CD8-positive, alpha-beta memory T cell (primary cell): ENCODE measurements around the gene TMEM132E. TPM values are rescaled to one million over a fixed set of nuclear protein-coding genes. Genes with fewer than 3 reads are reported as not detected.
A peak's percentile ranks its signal among the peaks of the same experiment; 100 is the strongest.

Experiments used
- CTCF ChIA-PET: fragments of 350-600 bp; sonication (Branson Sonifier 250); formaldehyde crosslinking; loops from one replicate; lab custom pipeline; 2021; ENCODE audit warnings: antibody characterized with exemption; lab: Charles Lee
- POLR2A ChIA-PET: fragments of 350-600 bp; sonication (Branson Sonifier 250); formaldehyde crosslinking; loops from one replicate; lab custom pipeline; 2021; ENCODE audit warnings: antibody characterized with exemption; lab: Charles Lee
- DNase-seq, 5 donors: peaks; one replicate each; pipeline versions ENCODE4 v3.0.0 to v3.0.0-alpha.2; 2020 to 2022; ENCODE audit warnings: mixed read lengths in 1 of 5
- H3K27ac ChIP-seq: one replicate; pipeline ENCODE4 v1.7.0; 2013; ENCODE audit warnings: low read depth, mild to moderate bottlenecking, low read length, moderate library complexity
- H3K27me3 ChIP-seq: 2 replicates; pipeline ENCODE4 v1.7.0; 2013; ENCODE audit warnings: low read length, mild to moderate bottlenecking; ENCODE audit not compliant: insufficient read depth, poor library complexity, severe bottlenecking
- H3K36me3 ChIP-seq: 2 replicates; pipeline ENCODE4 v1.7.0; 2013; ENCODE audit warnings: mild to moderate bottlenecking, low read length, moderate library complexity; ENCODE audit not compliant: insufficient read depth
- H3K4me1 ChIP-seq: 2 replicates; pipeline ENCODE4 v1.7.0; 2013; ENCODE audit warnings: mild to moderate bottlenecking, low read length, moderate library complexity; ENCODE audit not compliant: insufficient read depth
- H3K4me3 ChIP-seq: 2 replicates; pipeline ENCODE4 v1.7.0; 2013; ENCODE audit warnings: mild to moderate bottlenecking, low read length
- H3K9me3 ChIP-seq: 2 replicates; pipeline ENCODE4 v1.7.0; 2013; ENCODE audit warnings: mild to moderate bottlenecking, low read length
- H3K27ac Mint-ChIP-seq, 8 donors: one replicate each; pipeline ENCODE4 v1.8.0; 2020 to 2021; ENCODE audit warnings: mixed read lengths in 8 of 8, mild to moderate bottlenecking in 6 of 8, inconsistent platforms in 3 of 8, moderate library complexity in 3 of 8
- H3K27me3 Mint-ChIP-seq, 2 donors: one replicate each; pipeline ENCODE4 v1.8.0; 2020 to 2021; ENCODE audit warnings: mixed read lengths in 2 of 2, mild to moderate bottlenecking in 1 of 2, moderate library complexity in 1 of 2
- H3K36me3 Mint-ChIP-seq, 3 donors: one replicate each; pipeline ENCODE4 v1.8.0; 2020 to 2021; ENCODE audit warnings: mixed read lengths in 3 of 3, inconsistent platforms in 1 of 3, mild to moderate bottlenecking in 1 of 3
- H3K4me1 Mint-ChIP-seq, 3 donors: one replicate each; pipeline ENCODE4 v1.8.0; 2020 to 2021; ENCODE audit warnings: mixed read lengths in 3 of 3, inconsistent platforms in 1 of 3, mild to moderate bottlenecking in 1 of 3
- H3K4me3 Mint-ChIP-seq, 7 donors: one replicate each; pipeline ENCODE4 v1.8.0; 2020 to 2021; ENCODE audit warnings: mixed read lengths in 7 of 7, mild to moderate bottlenecking in 6 of 7, moderate library complexity in 4 of 7, inconsistent platforms in 2 of 7
- H3K9me3 Mint-ChIP-seq, 5 donors: one replicate each; pipeline ENCODE4 v1.8.0; 2020 to 2022; ENCODE audit warnings: mixed read lengths in 5 of 5, mild to moderate bottlenecking in 3 of 5, moderate library complexity in 2 of 5, inconsistent platforms in 1 of 5
- polyA plus RNA-seq: library from polyadenylated mRNA; unstranded; fragments of 300-500 nt; fragmentation: Illumina TruSeq; gene quantifications from one replicate; pipeline ENCODE4 v1.2.3, GENCODE V29; 2021
- total RNA-seq, 2 experiments: library from RNA; stranded (reverse); gene quantifications; one replicate each; pipeline ENCODE4 v1.2.3, GENCODE V29; 2021

TMEM132E gene
- total and polyA plus RNA-seq, 3 experiments from 2014 or later = 0.24 TPM; not detected in 2

DNA sequence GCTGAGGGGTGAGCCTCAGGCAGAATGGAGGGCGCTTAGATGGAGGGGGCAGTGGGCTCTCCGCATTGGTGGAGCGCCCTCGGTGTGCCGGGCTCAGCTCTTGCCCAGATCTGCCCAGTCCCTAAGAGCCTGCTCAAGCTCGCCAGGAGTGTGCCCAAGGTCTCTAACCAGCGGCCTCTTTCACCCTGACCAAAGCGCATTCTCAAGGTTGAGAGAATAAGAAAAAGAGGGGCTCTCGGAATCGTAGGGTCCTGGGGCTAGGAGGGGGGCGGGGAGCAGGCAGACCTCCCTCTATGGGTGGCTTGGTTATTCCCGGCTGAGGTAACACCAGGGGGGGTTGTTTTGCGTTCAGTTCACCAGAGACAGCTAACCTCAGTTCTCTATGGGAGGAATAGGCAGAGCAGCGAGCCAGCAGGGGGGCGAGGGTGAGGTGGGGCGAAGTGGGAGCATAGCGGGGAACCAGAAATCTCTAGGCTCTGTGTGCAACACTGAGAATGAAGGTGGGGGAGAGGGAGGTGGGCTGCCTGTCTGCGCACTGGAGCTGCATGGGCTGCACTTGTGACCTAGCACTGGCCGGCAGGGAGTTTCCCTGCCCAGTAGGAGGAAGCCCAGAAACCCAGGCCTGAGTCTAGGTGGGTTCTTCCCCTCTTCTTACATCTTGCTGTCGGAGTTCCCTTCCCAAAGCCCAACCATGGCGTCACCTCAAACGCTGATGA is 3.0 kb downstream of the TMEM132E start:
- H3K36me3 Mint-ChIP-seq = no peaks in the 10 kb centered on the region
- Histone ChIP-seq H3K27ac (no peak overlapping the region), H3K4me1 (peaks cover 6% of the 10 kb centered on the region), H3K4me3 (no peak overlapping the region), H3K36me3 (no peaks in the 10 kb centered on the region), H3K27me3 (peaks cover 36% of the 10 kb centered on the region), H3K9me3 (no peaks in the 10 kb centered on the region)
- peaks cover 11 to 35% (median 13%) of the 10 kb centered on the region in 3 donors for H3K4me1 Mint-ChIP-seq
- H3K27ac Mint-ChIP-seq = no peak overlapping the region
- ChIA-PET POLR2A (no interaction called here), CTCF (no interaction called here)
- no peak for DNase-seq
- H3K9me3 Mint-ChIP-seq = no peaks in the 10 kb centered on the region
- H3K4me3 Mint-ChIP-seq = peak overlapping the region in 5 of 7 donors; percentile 36 to 77 (median 52)
- H3K27me3 Mint-ChIP-seq = peaks cover 50 to 70% of the 10 kb centered on the region in 2 donors

- ChIA-PET CTCF (no interaction called here), POLR2A (no interaction called here)
- H3K4me3 ChIP-seq = no peak overlapping the region
- no peak overlapping the region for H3K27ac ChIP-seq
- Mint-ChIP-seq H3K9me3 (no peaks in the 10 kb centered on the region), H3K4me3 (peak overlapping the region in 4 of 7 donors; percentile 36 to 62 (median 46)), H3K36me3 (no peaks in the 10 kb centered on the region), H3K27me3 (peaks cover 49 to 66% of the 10 kb centered on the region in 2 donors), H3K4me1 (peaks cover 12 to 35% (median 13%) of the 10 kb centered on the region in 3 donors), H3K27ac (no peak overlapping the region)
- H3K27me3 ChIP-seq = peaks cover 34% of the 10 kb centered on the region
- no peaks in the 10 kb centered on the region for H3K36me3 ChIP-seq
- no peaks in the 10 kb centered on the region for H3K9me3 ChIP-seq
- H3K4me1 ChIP-seq = peaks cover 6% of the 10 kb centered on the region
- no peak for DNase-seq
Measured at GRCh38 chr17:34582901-34583245, 3.5 kb downstream of the TMEM132E start.

- H3K27me3 Mint-ChIP-seq = peaks cover 47 to 61% of the 10 kb centered on the region in 2 donors
Measured at GRCh38 chr17:34584805-34585416, 5.5 kb downstream of the TMEM132E start.

DNA sequence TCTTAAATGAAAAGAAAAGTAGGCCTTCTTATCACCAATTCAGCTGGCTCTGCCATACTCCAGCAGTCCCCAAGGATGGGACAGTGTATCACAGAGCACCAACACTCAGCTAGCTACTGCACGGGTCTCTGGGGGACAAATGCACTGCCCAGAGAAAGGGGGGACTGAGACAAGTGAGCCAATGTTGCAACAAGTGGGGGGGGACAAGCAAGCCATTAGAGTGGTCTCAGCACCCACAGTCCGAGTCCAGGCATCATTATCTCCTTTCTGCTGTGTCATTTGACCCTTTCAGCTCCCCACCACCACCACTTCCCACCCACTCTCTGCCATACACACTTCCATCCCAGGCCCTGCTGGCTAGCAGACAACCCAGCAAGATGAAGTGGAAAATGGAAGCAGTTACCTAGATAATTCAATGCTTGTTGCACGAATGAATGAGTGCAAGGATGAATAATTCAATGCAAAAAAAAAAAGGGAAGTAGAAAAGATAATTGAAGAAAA is 7.0 kb downstream of the TMEM132E start:
- no peaks in the 10 kb centered on the region for H3K9me3 Mint-ChIP-seq
- no peak for DNase-seq
- Histone ChIP-seq H3K27ac (no peak overlapping the region), H3K4me1 (no peaks in the 10 kb centered on the region), H3K27me3 (peaks cover 19% of the 10 kb centered on the region), H3K4me3 (no peak overlapping the region), H3K36me3 (no peaks in the 10 kb centered on the region), H3K9me3 (no peaks in the 10 kb centered on the region)
- H3K4me1 Mint-ChIP-seq = peaks cover 0 to 12% (median 3%) of the 10 kb centered on the region in 3 donors
- POLR2A ChIA-PET = no interaction called here
- H3K27ac Mint-ChIP-seq = no peak overlapping the region
- peaks cover 49 to 71% of the 10 kb centered on the region in 2 donors for H3K27me3 Mint-ChIP-seq
- no peak overlapping the region for H3K4me3 Mint-ChIP-seq
- CTCF ChIA-PET = interaction anchor here (2.0 kb wide), 1 partner anchor 16 kb away, joined by 5 read pairs; no protein-coding TSS in a partner anchor
- no peaks in the 10 kb centered on the region for H3K36me3 Mint-ChIP-seq

More at GRCh38 chr17:34584805-34585416, 5.5 kb downstream of the TMEM132E start:
- ChIA-PET POLR2A (no interaction called here), CTCF (interaction anchor here (1.0 to 2.0 kb wide), 3 partner anchors 10 to 53 kb away, joined by 3 to 5 read pairs (median 5); no protein-coding TSS in a partner anchor)
- Histone ChIP-seq H3K4me3 (no peak overlapping the region), H3K36me3 (no peaks in the 10 kb centered on the region), H3K27ac (no peak overlapping the region), H3K4me1 (peaks cover 6% of the 10 kb centered on the region), H3K27me3 (peaks cover 26% of the 10 kb centered on the region), H3K9me3 (no peaks in the 10 kb centered on the region)
- no peak overlapping the region for H3K27ac Mint-ChIP-seq
- no peaks in the 10 kb centered on the region for H3K9me3 Mint-ChIP-seq
- peak in 1 of 5 donors; percentile 12 for DNase-seq
- H3K4me3 Mint-ChIP-seq = peak overlapping the region in 1 of 7 donors; percentile 61
- H3K36me3 Mint-ChIP-seq = no peaks in the 10 kb centered on the region
- H3K4me1 Mint-ChIP-seq = peaks cover 4 to 19% (median 6%) of the 10 kb centered on the region in 3 donors

GRCh38 chr17:34588266-34588665 is 8.9 kb downstream of the TMEM132E start:
- Mint-ChIP-seq H3K4me3 (no peak overlapping the region), H3K4me1 (peaks cover 0 to 3% (median 0%) of the 10 kb centered on the region in 3 donors), H3K9me3 (no peaks in the 10 kb centered on the region), H3K36me3 (no peaks in the 10 kb centered on the region), H3K27me3 (peaks cover 41 to 66% of the 10 kb centered on the region in 2 donors), H3K27ac (no peak overlapping the region)
- Histone ChIP-seq H3K9me3 (no peaks in the 10 kb centered on the region), H3K27ac (no peak overlapping the region), H3K4me3 (no peak overlapping the region), H3K27me3 (peaks cover 4% of the 10 kb centered on the region), H3K4me1 (no peaks in the 10 kb centered on the region), H3K36me3 (no peaks in the 10 kb centered on the region)
- ChIA-PET CTCF (no interaction called here), POLR2A (no interaction called here)
- no peak for DNase-seq

- H3K27me3 Mint-ChIP-seq = peaks cover 39 to 66% of the 10 kb centered on the region in 2 donors
- no peaks in the 10 kb centered on the region for H3K9me3 Mint-ChIP-seq
- ChIA-PET POLR2A (no interaction called here), CTCF (no interaction called here)
- H3K4me3 Mint-ChIP-seq = no peak overlapping the region
- peaks cover 0 to 3% (median 0%) of the 10 kb centered on the region in 3 donors for H3K4me1 Mint-ChIP-seq
- H3K27ac Mint-ChIP-seq = peak overlapping the region in 1 of 8 donors; percentile 31
- Histone ChIP-seq H3K36me3 (no peaks in the 10 kb centered on the region), H3K4me3 (no peak overlapping the region), H3K4me1 (no peaks in the 10 kb centered on the region), H3K27me3 (no peaks in the 10 kb centered on the region), H3K9me3 (no peaks in the 10 kb centered on the region), H3K27ac (no peak overlapping the region)
- DNase-seq = no peak
- H3K36me3 Mint-ChIP-seq = no peaks in the 10 kb centered on the region
Measured at GRCh38 chr17:34589120-34589965, 10.0 kb downstream of the TMEM132E start.

GRCh38 chr17:34592002-34592401 is 12.6 kb downstream of the TMEM132E start:
- POLR2A ChIA-PET = no interaction called here

More at GRCh38 chr17:34592002-34592401, 12.6 kb downstream of the TMEM132E start:
- H3K36me3 Mint-ChIP-seq = no peaks in the 10 kb centered on the region
- no peak for DNase-seq
- Histone ChIP-seq H3K4me3 (no peak overlapping the region), H3K27ac (no peak overlapping the region), H3K27me3 (no peaks in the 10 kb centered on the region), H3K36me3 (no peaks in the 10 kb centered on the region), H3K4me1 (no peaks in the 10 kb centered on the region), H3K9me3 (no peaks in the 10 kb centered on the region)
- CTCF ChIA-PET = no interaction called here
- H3K9me3 Mint-ChIP-seq = no peaks in the 10 kb centered on the region
- H3K27me3 Mint-ChIP-seq = peaks cover 35 to 57% of the 10 kb centered on the region in 2 donors
- peaks cover 0 to 3% (median 0%) of the 10 kb centered on the region in 3 donors for H3K4me1 Mint-ChIP-seq
- H3K4me3 Mint-ChIP-seq = no peak overlapping the region
- H3K27ac Mint-ChIP-seq = no peak overlapping the region
